Astrocyte (in vitro differentiated cells and primary cell): Measurements from ENCODE around the gene ME3.

Experiments used
- EZH2 ChIP-seq: IDR thresholded peaks from 2 replicates; pipeline ENCODE4 v1.6.1; 2012; ENCODE audit warnings: mild to moderate bottlenecking, low read length, inconsistent platforms; ENCODE audit not compliant: insufficient read depth
- TF ChIP-seq, protein P1 (sequence below): IDR thresholded peaks from 2 replicates; pipeline ENCODE4 v1.5.1; 2011; ENCODE audit warnings: low read depth, mild to moderate bottlenecking, inconsistent platforms, low read length, moderate library complexity; ENCODE audit not compliant: insufficient read depth

DNA sequence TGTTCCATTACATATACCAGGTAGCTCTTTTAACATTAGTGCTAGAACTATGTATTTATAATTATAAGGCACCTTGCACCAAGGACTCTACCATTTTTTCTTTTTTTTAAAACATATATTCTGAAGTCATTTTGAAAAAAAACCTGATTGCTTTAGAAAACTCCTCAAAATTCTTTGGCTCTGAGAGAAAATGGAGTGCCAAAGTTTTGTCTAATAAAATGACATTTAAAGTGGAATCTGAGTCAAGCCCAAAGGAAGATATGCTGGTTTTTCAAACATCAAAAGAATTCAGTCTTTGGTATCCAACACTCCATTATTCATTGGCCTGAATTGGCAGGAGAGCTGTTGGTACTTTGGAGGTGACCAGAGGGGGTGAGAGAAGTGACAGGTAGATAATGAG is 116.5 kb downstream of the ME3 start:
- TF ChIP-seq, protein P1, sequence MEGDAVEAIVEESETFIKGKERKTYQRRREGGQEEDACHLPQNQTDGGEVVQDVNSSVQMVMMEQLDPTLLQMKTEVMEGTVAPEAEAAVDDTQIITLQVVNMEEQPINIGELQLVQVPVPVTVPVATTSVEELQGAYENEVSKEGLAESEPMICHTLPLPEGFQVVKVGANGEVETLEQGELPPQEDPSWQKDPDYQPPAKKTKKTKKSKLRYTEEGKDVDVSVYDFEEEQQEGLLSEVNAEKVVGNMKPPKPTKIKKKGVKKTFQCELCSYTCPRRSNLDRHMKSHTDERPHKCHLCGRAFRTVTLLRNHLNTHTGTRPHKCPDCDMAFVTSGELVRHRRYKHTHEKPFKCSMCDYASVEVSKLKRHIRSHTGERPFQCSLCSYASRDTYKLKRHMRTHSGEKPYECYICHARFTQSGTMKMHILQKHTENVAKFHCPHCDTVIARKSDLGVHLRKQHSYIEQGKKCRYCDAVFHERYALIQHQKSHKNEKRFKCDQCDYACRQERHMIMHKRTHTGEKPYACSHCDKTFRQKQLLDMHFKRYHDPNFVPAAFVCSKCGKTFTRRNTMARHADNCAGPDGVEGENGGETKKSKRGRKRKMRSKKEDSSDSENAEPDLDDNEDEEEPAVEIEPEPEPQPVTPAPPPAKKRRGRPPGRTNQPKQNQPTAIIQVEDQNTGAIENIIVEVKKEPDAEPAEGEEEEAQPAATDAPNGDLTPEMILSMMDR, result no peak
- TF ChIP-seq EZH2, result no peak
